ENCODE data around the gene KRTAP22-2.
A peak's percentile ranks its signal among the peaks of the same experiment; 100 is the strongest.

KRTAP22-2 gene

DNA sequence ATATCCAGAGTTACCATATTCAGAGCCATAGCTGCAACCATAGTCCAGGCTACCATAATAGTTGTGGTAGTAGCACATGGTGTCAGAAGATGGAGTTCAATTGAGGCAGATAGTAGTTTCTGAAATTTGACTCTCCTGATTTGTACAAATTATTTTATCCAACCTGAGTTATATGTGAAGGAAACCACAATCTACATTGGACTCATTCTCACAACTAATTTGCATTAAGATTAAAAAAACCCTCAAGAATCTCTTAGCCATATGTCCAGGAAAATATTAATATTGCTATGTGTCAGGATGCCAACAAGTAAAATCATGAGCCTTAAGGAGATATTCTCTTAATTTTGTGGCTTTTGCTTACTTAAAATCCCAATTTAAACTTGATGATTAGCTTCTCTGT, at the start of gene KRTAP22-2:
Gene KRTAP22-2 (minus strand): TSS at position 101 of the 400 bp plus-strand sequence.
- DNase-seq, result no peak

DNA sequence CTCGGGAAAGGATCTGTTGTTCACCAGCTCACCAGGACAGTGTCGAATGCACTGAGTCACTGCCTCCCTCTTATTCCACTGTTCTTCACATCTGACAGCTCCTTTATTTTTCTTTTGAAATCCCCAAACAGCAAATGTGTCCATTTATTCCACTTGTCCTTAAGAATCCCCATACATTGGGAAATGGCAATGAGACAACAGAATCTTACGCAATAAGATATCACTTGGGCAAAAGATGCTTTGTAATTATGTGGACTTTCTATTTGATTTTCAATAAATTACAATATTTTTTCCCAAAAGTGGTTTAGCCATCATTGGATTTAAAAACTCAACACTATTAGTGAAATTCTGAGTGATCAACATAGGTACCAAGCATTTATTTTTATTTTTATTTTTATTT, 48.5 kb upstream of the KRTAP22-2 start:
- DNase-seq, result no peak

- DNase-seq, result no peak
These were observed 44.7 kb upstream of the KRTAP22-2 start, which contains the start of gene KRTAP20-2 for GRCh38 chr21:30634906-30635305. KRTAP20-2 (plus strand) TSS chr21:30635206; CDS start chr21:30635264, 58 bp downstream.

- no peak for DNase-seq
These were observed 39.0 kb upstream of the KRTAP22-2 start for GRCh38 chr21:30629200-30629599.

DNA sequence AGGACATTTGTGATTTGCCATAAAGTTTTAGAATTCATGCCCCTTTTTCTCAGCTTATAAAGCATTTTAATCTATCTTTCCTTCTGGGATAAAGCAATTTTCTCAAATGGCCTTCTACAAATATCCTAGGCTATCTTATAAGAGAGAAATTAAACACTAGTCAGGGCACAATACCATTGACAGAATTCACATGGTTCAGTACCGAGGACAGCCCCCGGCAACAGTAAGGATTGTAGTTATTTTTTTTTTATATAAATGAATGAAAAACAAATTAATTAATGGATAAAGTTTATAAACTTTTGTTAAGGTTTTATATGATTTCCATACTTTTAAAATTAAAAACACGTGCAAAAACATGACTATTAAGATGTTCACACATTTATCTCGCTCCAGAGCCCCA, 37.9 kb upstream of the KRTAP22-2 start:
- DNase-seq, result no peak

DNA sequence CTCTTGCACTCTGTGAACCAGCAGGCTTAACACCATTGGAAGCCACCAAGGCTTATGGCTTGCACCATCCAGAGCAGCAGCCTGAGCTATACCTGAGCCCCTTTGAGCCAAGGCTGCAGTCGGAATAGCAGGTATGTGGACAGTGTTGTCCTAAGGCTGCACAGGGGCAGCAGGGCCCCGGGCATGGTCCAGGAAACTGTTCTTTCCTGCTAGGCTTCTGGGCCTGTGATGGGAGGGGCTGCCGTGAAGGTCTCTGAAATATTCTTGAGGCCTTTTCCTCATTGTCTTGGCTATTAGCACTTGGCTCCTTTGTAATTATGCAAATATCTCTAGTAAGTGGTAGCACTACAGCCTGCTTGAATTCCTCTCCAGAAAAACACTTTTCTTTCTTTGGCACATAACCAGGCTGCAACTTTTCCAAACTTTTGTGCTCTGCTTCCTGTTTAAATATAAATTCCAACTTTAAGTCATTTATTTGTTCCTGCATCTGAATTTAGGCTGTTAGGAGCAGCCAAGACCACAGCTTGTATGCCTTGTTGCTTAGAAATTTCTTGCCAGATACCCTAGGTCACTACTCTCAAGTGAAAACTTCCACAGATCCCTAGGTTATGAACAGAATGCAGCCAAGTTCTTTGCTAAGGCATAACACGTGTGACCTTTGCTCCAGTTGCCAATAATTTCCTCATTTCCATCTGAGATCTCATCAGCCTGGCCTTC, 35.4 kb upstream of the KRTAP22-2 start:
- DNase-seq, result no peak

- DNase-seq, result no peak
These were observed 33.2 kb upstream of the KRTAP22-2 start for GRCh38 chr21:30623362-30623761.

DNA sequence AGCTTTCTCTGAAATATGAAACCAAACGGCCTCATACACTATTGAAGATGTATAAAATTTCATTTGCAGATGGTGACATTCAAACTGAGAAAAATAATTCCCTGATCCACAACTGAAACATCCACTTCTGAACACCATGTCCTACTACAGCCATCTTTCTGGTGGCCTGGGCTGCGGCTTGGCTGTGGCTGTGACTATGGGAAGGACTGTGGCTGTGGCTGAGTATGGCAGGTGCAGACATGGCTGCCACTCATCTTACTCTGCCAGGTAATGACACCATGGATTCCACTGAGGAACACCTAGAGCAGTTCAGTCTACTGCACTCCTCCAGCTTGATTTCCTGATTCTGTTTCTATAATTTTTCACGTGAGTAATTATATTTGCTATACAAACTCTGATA, 30.3 kb upstream of the KRTAP22-2 start, which contains the start of gene KRTAP20-4:
Gene KRTAP20-4 (plus strand): TSS at position 106 of the 400 bp plus-strand sequence.
- peak; percentile 32 for DNase-seq

DNA sequence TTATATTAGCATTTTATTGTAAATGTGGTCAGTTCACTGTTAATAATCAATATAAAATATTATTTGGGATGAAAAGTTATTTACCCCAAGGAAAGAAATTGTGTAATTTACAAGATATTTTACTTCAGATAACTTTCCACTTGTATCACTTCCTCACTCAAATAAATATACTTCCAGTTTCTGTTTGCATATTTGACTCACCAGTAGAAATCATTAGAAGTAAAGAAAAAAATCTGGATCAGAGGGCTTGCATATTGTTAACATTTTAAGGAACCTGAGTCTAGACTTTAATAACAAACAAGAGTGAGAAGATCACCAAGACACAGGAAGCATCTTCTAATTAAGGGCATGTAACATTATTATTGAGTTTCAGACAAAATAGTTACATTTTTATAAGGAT, 29.9 kb upstream of the KRTAP22-2 start:
- DNase-seq, result peak; percentile 26

DNA sequence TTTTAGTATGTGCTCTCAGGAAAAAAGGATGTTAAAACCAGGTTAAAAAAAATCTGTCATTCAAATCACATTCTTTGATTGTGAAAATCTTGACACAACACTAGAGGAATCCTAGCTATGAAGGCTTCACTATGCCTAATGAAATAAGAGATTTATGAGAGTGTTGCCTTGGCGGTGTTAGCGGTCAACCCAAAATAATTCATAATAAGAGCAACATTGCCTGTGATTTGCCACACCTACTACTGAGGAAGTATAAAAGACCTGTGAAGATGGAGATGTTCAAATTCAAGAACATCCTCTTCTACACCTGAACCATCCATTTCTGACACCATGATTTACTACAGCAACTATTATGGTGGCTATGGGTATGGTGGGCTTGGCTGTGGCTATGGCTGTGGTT, 25.9 kb upstream of the KRTAP22-2 start, which contains the start of gene KRTAP20-1:
Gene KRTAP20-1 (plus strand): TSS at position 301 of the 400 bp plus-strand sequence. CDS start 30 bp downstream, at position 331.
- no peak for DNase-seq

- no peak for DNase-seq
These were observed 25.0 kb upstream of the KRTAP22-2 start for GRCh38 chr21:30615199-30615598.

GRCh38 chr21:30613836-30614235, 23.6 kb upstream of the KRTAP22-2 start, which contains the start of gene KRTAP6-1:
KRTAP6-1 (minus strand) TSS chr21:30613930; CDS start chr21:30613904, 26 bp downstream.
- peak; percentile 46 for DNase-seq

- DNase-seq, result no peak
These were observed 21.9 kb upstream of the KRTAP22-2 start for GRCh38 chr21:30612132-30612531.

DNA sequence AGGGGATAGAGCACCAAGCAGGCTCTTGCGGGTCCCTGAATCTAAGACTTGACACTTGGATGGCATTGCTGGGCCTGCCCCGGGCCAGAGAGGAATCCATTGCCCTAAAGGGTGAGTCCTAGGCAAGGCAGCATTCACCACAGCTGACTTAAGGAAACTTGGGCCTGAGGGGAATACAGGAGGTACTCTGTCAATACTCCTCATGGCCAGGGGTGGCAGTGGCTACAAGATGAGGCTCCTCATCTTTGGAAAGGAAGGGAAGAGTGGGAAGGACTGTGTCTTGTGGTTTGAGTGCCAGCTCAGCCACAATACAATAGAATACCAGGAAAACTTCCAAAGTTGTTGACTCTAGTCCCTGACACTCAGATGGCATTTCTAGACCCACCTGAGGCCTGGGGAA, 15.8 kb upstream of the KRTAP22-2 start:
- peak; percentile 27 for DNase-seq

DNA sequence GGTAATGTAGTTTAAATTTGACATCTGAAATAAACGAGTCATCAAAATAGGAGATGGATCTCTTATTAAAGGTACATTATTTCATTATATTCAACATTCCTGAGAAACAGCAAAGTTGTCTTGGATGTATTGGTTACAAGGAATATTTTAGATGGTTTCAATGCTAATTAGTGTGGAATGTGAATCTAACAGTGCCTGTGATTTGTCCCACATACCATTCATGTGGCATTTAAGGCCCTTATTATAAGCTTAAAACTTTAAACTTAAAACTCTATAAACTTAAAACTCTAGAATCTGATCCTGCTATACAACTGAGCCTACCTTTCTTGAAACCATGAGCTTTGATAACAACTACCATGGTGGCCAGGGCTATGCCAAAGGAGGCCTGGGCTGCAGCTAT, 10.6 kb upstream of the KRTAP22-2 start, which contains the start of gene KRTAP22-1:
Gene KRTAP22-1 (plus strand): TSS at position 301 of the 400 bp plus-strand sequence.
- no peak for DNase-seq

DNA sequence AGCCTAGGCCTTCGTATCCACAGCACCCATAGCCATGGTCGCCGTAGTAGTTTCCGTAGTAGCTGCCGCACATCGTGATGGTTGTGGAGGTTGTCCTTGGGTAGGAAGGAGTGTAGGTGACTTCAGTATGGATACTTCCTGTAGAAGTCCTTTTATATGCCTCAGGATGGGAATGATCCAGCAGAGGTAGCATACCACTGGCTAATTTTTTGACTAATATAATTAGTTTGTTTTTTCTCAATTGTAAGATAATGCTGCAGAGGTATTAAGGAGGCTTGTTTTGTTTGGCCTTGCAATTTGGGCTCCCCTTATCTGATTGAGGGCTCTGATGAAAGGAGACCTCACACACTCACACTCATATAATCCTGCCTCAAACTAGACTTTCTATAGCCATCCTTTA, 8.6 kb upstream of the KRTAP22-2 start, which contains the start of gene KRTAP6-2:
Gene KRTAP6-2 (minus strand): TSS at position 101 of the 400 bp plus-strand sequence. CDS start 28 bp downstream, at position 73.
- DNase-seq, result no peak

DNA sequence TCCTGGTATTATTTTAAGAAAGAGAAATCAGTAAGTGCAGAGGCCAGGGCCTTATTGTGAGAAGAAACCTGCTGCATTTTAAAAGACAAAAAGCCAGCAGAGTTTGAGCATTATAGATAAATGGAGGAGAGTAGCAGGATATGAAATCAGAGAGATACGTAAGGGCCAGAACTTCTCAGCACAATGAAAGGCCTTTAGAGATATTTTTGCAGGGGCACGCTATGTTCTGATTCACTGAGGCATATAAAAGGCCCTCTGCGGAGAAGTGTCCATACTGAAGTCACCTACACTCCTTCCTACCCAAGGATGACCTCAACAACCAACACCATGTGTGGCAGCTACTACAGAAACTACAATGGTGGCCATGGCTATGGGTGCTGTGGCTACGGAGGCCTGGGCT, 1.9 kb upstream of the KRTAP22-2 start, which contains the start of gene KRTAP6-3:
Gene KRTAP6-3 (plus strand): TSS at position 301 of the 400 bp plus-strand sequence. CDS start 6 bp downstream, at position 307.
- no peak for DNase-seq

DNA sequence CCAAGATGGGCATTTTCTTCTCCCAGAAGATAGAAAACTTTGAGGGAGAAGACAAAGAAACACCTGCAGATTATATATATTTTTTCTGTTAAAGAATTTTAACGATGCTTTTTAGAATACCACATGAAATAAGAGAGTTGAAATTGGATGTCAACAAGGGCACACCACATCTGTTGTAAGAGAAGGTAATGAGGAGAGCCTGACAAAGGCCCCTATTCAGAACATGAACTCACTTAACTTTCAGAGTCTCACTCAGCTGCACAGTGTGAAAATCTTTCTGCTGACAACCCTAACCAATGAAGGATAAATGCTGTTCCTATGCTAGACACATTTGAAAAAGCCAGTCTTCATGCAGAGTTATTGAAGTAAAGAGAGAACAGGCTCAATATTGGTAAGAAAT, 7.3 kb downstream of the KRTAP22-2 start:
- DNase-seq, result no peak

- no peak for DNase-seq
These were observed 10.1 kb downstream of the KRTAP22-2 start for GRCh38 chr21:30580132-30580531.

- no peak for DNase-seq
These were observed 10.9 kb downstream of the KRTAP22-2 start for GRCh38 chr21:30579346-30579745.

DNA sequence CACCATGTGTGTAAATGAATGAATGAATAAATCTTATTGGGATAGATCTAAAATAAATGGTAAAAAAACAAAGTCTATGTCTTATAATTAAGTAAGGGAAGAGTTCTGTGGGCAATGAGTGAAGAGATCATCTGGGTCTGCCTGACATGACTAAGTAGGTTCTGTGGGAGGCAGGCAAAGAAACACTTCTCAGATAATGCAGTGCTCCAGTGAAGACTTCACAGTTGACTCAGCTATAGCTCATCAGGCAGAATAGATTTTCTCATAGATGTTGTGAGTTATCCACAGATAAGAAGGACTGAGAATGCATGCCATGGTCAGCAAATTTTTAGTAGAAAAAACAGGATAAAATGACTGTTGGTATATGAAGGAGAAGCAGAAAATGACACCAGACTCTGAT, 12.4 kb downstream of the KRTAP22-2 start:
- no peak for DNase-seq

DNA sequence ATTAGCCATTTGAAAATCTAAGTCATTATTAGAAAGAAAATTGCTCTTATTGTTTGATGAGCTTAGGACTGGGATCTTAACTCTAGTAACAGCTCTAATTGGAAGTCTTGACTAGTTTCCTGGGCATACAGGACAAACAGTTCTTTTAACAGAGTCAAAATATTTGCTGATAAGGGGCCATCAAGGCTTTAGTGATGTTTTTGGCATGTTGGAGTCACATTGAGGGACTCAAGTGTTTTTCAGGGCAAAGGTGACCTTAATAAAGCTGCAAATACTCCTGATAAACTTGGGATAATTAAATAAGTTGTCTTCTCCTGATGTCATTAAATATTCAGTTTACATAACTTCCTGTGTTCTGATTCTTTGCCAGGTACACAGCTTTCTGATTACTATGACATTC, 22.6 kb downstream of the KRTAP22-2 start:
- no peak for DNase-seq

- DNase-seq, result no peak
These were observed 26.6 kb downstream of the KRTAP22-2 start for GRCh38 chr21:30563630-30564029.

DNA sequence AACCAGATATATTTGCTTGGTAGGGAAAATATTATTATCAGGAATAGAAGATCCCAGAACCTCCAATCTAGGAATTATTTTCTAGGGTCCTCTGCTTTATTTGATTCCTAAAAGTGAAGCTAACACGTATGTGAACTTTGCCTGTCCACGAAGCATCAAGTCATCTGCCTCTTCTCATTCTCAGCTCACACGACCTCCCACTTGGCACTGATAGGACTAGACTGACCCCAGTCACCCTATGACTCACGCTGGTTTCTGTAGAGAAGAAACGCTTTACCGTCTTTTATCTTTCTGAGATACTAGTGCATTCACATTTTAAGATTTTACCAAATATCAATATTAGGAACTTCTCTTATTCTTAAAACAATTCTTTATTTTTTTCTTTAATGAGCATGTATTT, 27.1 kb downstream of the KRTAP22-2 start:
- DNase-seq, result no peak
